Trophoblast cell (in vitro differentiated cells and primary cell): ENCODE measurements around the gene SDHA.
A peak's percentile ranks its signal among the peaks of the same experiment; 100 is the strongest.
"Not testable (repeated sequence)": the region's sequence is repeated elsewhere in the genome, so short reads cannot be mapped to it uniquely, and the experiment has no call there.

ENCODE experiments used
- DNase-seq, 2 donors: peaks; one replicate each; pipeline ENCODE4 v3.0.0-alpha.2; 2016
- H2AFZ ChIP-seq: 2 replicates; pipeline ENCODE4 v1.6.1; 2013; ENCODE audit warnings: low read length, moderate library complexity, mild to moderate bottlenecking; ENCODE audit not compliant: insufficient read depth, poor library complexity
- H2AK5ac ChIP-seq: 2 replicates; pipeline ENCODE4 v1.6.1; 2013; ENCODE audit warnings: mild to moderate bottlenecking, low read length
- H2BK120ac ChIP-seq: 2 replicates; pipeline ENCODE4 v1.6.1; 2013; ENCODE audit warnings: low read length, mild to moderate bottlenecking, moderate library complexity; ENCODE audit not compliant: insufficient read depth, poor library complexity
- H2BK12ac ChIP-seq: 2 replicates; pipeline ENCODE4 v1.6.1; 2013; ENCODE audit warnings: mild to moderate bottlenecking, low read length, moderate library complexity
- H2BK5ac ChIP-seq: 2 replicates; pipeline ENCODE4 v1.6.1; 2013; ENCODE audit warnings: low read length, low read depth, moderate library complexity, mild to moderate bottlenecking; ENCODE audit not compliant: poor library complexity
- H3K14ac ChIP-seq: 2 replicates; pipeline ENCODE4 v1.6.1; 2013; ENCODE audit warnings: mild to moderate bottlenecking, low read length
- H3K18ac ChIP-seq: 2 replicates; pipeline ENCODE4 v1.6.1; 2013; ENCODE audit warnings: mild to moderate bottlenecking, low read length
- H3K23ac ChIP-seq: 2 replicates; pipeline ENCODE4 v1.6.1; 2013; ENCODE audit warnings: low read length
- H3K27ac ChIP-seq: 2 replicates; pipeline ENCODE4 v1.5.1; 2013; ENCODE audit warnings: low read depth, mild to moderate bottlenecking, inconsistent platforms, low read length, moderate library complexity
- H3K27me3 ChIP-seq: 2 replicates; pipeline ENCODE4 v1.6.1; 2013; ENCODE audit warnings: inconsistent platforms, mild to moderate bottlenecking, low read length, moderate library complexity; ENCODE audit not compliant: insufficient read depth
- H3K36me3 ChIP-seq, 2 experiments: 1 replicate in 1 of 2; 2 replicates in 1 of 2; pipeline ENCODE4 v1.6.1; 2013; ENCODE audit warnings: low read length in 2 of 2, mild to moderate bottlenecking in 2 of 2, moderate library complexity in 1 of 2; ENCODE audit not compliant: insufficient read depth in 2 of 2, control insufficient read depth in 1 of 2
- H3K4ac ChIP-seq: 2 replicates; pipeline ENCODE4 v1.6.1; 2013; ENCODE audit warnings: low read depth, mild to moderate bottlenecking, low read length, moderate library complexity
- H3K4me1 ChIP-seq, 2 experiments: 1 replicate in 1 of 2; 2 replicates in 1 of 2; pipeline ENCODE4 v1.6.1; 2013; ENCODE audit warnings: low read length in 2 of 2, mild to moderate bottlenecking in 2 of 2, moderate library complexity in 1 of 2; ENCODE audit not compliant: insufficient read depth in 2 of 2, control insufficient read depth in 1 of 2
- H3K4me2 ChIP-seq: 2 replicates; pipeline ENCODE4 v1.6.1; 2013; ENCODE audit warnings: inconsistent platforms, mild to moderate bottlenecking, low read length, moderate library complexity
- H3K4me3 ChIP-seq: 2 replicates; pipeline ENCODE4 v1.5.1; 2013; ENCODE audit warnings: mild to moderate bottlenecking, low read depth, low read length, inconsistent platforms
- H3K79me1 ChIP-seq: one replicate; pipeline ENCODE4 v1.6.1; 2013; ENCODE audit warnings: low read length
- H3K79me2 ChIP-seq: 2 replicates; pipeline ENCODE4 v1.6.1; 2013; ENCODE audit warnings: low read length, mild to moderate bottlenecking; ENCODE audit not compliant: control insufficient read depth, insufficient read depth, poor library complexity
- H3K9ac ChIP-seq: 2 replicates; pipeline ENCODE4 v1.6.1; 2013; ENCODE audit warnings: mild to moderate bottlenecking, low read length
- H3K9me3 ChIP-seq: 2 replicates; pipeline ENCODE4 v1.6.1; 2013; ENCODE audit warnings: low read depth, mild to moderate bottlenecking, control low read depth, inconsistent platforms, low read length; ENCODE audit not compliant: insufficient read depth
- H4K12ac ChIP-seq: 2 replicates; pipeline ENCODE4 v1.6.1; 2013; ENCODE audit warnings: low read depth, mild to moderate bottlenecking, low read length, moderate library complexity
- H4K8ac ChIP-seq: 2 replicates; pipeline ENCODE4 v1.6.1; 2013; ENCODE audit warnings: low read depth, mild to moderate bottlenecking, low read length, moderate library complexity
- H4K91ac ChIP-seq: one replicate; pipeline ENCODE4 v1.6.1; 2013; ENCODE audit warnings: low read depth, mild to moderate bottlenecking, low read length, moderate library complexity
- WGBS: extraction: QIAGEN DNeasy Blood & Tissue Kit; methylation state at CpG from one replicate; pipeline ENCODE4 v1.1.7; 2013; ENCODE audit warnings: missing lambda C conversion rate; ENCODE audit not compliant: insufficient read length, insufficient coverage; ENCODE audit errors: extremely low coverage; 5-methylcytosine and 5-hydroxymethylcytosine counted together

The SDHA gene

DNA sequence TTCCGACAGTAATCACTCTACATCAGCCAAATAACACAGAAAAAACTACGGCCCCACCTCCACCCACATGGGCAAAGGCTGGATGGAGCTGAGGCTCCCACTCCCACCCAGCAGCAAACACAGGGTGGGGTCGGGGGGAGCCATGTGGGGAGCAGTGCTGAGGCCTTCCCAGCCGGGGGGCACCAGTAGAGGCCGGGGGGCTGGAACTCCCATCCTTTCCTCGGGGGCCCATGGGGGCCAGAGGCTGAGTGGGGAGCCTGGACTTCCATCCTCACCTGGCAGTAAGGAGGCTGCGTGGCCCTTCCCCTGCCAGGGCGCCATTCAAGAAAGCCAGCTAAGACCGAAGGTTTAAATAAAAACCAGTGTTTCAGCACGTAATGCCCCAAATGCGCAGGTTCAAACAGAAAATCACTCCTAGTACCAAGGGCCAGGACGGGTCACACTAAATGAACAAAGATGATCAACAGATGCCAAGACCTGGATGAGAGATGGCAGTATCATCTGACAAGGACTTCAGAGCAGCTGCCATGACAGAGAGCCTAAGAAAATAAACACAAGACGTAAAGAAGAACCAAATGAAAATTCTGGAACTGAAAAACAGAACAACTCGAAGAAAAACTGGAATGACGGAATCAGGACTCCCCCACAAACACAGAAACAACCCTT is 9.5 kb upstream of the SDHA start:
- no peak overlapping the region for H4K8ac ChIP-seq
- H3K14ac ChIP-seq, result no peak overlapping the region
- H2AK5ac ChIP-seq, result no peak overlapping the region
- no peak overlapping the region for H3K18ac ChIP-seq
- no peak for DNase-seq
- H3K4me2 ChIP-seq, result no peak overlapping the region
- H3K9me3 ChIP-seq, result no peaks in the 10 kb centered on the region
- H3K4ac ChIP-seq, result peak overlapping the region; percentile 14
- no peak overlapping the region for H2AFZ ChIP-seq
- no peak overlapping the region for H2BK120ac ChIP-seq
- H3K9ac ChIP-seq, result no peak overlapping the region
- no peak overlapping the region for H2BK12ac ChIP-seq
- no peaks in the 10 kb centered on the region for H3K79me1 ChIP-seq
- H3K4me1 ChIP-seq, result peaks cover 2 to 6% of the 10 kb centered on the region in 2 experiments
- no peaks in the 10 kb centered on the region for H3K27me3 ChIP-seq
- no peak overlapping the region for H4K12ac ChIP-seq
- H2BK5ac ChIP-seq, result no peak overlapping the region
- peaks cover 14 to 19% of the 10 kb centered on the region in 2 experiments for H3K36me3 ChIP-seq
- no CpG with 5 or more reads among the region's 15 CpGs for WGBS
- H3K4me3 ChIP-seq, result no peak overlapping the region
- H3K79me2 ChIP-seq, result no peaks in the 10 kb centered on the region
- no peak overlapping the region for H3K23ac ChIP-seq
- no peak overlapping the region for H3K27ac ChIP-seq
- no peak overlapping the region for H4K91ac ChIP-seq

DNA sequence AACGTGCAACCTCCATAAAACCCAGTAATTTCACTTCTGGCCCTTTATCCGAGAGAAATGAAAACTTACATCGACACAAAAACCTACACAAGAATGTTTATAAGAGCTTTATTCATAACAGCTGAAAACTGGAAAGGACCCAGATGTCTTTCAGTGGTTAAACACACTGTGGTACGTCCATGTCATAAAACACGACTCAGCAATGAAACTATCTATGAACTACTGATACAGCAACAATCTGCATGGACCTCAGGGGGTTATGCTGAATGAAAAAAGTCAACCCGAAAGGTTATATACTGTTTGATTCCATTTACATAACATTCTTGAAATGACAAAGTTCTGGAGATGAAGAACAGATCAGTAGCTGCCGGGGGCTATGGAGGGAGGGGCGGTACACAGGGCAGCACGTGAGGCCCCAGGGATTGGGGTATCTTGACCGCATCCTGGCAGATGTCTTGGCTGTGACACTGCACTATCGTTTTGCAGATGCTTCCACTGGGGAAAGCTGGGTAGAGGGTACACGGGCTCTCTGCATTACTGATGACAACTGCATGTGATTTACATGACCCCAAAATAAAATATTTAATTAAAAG is 4.2 kb upstream of the SDHA start:
- no CpG with 5 or more reads among the region's 12 CpGs for WGBS
- H2AFZ ChIP-seq, result no peak overlapping the region
- H3K36me3 ChIP-seq, result peaks cover 0 to 6% of the 10 kb centered on the region in 2 experiments
- no peak overlapping the region for H4K91ac ChIP-seq
- H2BK120ac ChIP-seq, result no peak overlapping the region
- H3K23ac ChIP-seq, result no peak overlapping the region
- peaks cover 9% of the 10 kb centered on the region for H3K79me2 ChIP-seq
- H3K9ac ChIP-seq, result no peak overlapping the region
- no peak overlapping the region for H3K4me2 ChIP-seq
- no peak overlapping the region for H4K8ac ChIP-seq
- no peak overlapping the region for H2BK12ac ChIP-seq
- H3K27ac ChIP-seq, result no peak overlapping the region
- H2BK5ac ChIP-seq, result no peak overlapping the region
- H3K27me3 ChIP-seq, result no peaks in the 10 kb centered on the region
- peaks cover 9% of the 10 kb centered on the region for H3K79me1 ChIP-seq
- no peaks in the 10 kb centered on the region for H3K4me1 ChIP-seq
- H3K4ac ChIP-seq, result no peak overlapping the region
- H3K18ac ChIP-seq, result no peak overlapping the region
- H2AK5ac ChIP-seq, result no peak overlapping the region
- no peak overlapping the region for H3K14ac ChIP-seq
- H3K9me3 ChIP-seq, result no peaks in the 10 kb centered on the region
- DNase-seq, result no peak
- H4K12ac ChIP-seq, result no peak overlapping the region
- H3K4me3 ChIP-seq, result no peak overlapping the region

- not testable (repeated sequence) for H3K18ac ChIP-seq, H2BK12ac ChIP-seq
Measured at GRCh38 chr5:215256-215655, 2.9 kb upstream of the SDHA start.

GRCh38 chr5:216076-216475 is 2.0 kb upstream of the SDHA start:
- not testable (repeated sequence) for H3K4me1 ChIP-seq, H3K4me2 ChIP-seq, H3K9ac ChIP-seq, H2BK5ac ChIP-seq, DNase-seq, H4K12ac ChIP-seq, H2AK5ac ChIP-seq, H2BK120ac ChIP-seq, H3K36me3 ChIP-seq, H3K18ac ChIP-seq, H3K23ac ChIP-seq, H3K79me1 ChIP-seq, H3K4me3 ChIP-seq, H4K91ac ChIP-seq, H3K27ac ChIP-seq, H3K4ac ChIP-seq, H4K8ac ChIP-seq, H2BK12ac ChIP-seq, H2AFZ ChIP-seq, H3K14ac ChIP-seq, H3K9me3 ChIP-seq, H3K27me3 ChIP-seq
- peaks cover 13% of the 10 kb centered on the region for H3K79me2 ChIP-seq
- WGBS, result no CpG with 5 or more reads among the region's 10 CpGs

More at GRCh38 chr5:215256-215655, 2.9 kb upstream of the SDHA start:
- peaks cover 13% of the 10 kb centered on the region for H3K79me2 ChIP-seq
- H4K91ac ChIP-seq, H3K36me3 ChIP-seq, H4K12ac ChIP-seq, H3K23ac ChIP-seq, H3K9me3 ChIP-seq, H2BK120ac ChIP-seq, H3K4me1 ChIP-seq, H3K9ac ChIP-seq, H2AK5ac ChIP-seq, DNase-seq, H3K4ac ChIP-seq, H3K14ac ChIP-seq, H3K79me1 ChIP-seq, H2AFZ ChIP-seq, H3K4me2 ChIP-seq, H3K4me3 ChIP-seq, H4K8ac ChIP-seq, H2BK5ac ChIP-seq, H3K27me3 ChIP-seq, H3K27ac ChIP-seq: not testable (repeated sequence)
- WGBS, result no CpG with 5 or more reads among the region's 2 CpGs
